ENCODE results near the gene PRKG1.

DNA sequence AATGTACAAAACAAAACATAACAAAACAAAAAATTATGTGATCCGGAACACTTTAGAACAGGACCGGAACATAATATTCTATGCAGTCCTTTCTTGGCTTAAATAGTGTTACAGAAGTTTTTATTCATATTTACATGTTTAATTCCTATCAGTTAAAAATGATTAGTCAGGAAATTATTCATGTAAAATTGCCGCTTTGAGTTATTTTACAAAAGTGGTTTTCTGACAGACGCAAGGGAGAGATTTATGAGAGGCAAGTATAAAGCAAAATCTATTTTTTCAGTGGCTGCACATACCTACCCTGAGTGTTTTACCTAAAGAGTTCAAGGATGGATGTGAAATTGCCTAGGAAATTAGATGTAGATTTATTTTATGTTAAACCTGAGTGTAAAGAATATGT lies 1009.1 kb downstream of the PRKG1 start:
- TF ChIP-seq CTCF (IDR thresholded peaks at IDR 0.05), result no peak
- no peak for TF ChIP-seq POLR2A (IDR thresholded peaks at IDR 0.05)

Measured in Peyer's patch (tissue), 4 donors.